DOHH2 (cell line): ENCODE measurements around the gene HAT1.

ENCODE experiments used
- EZH2phosphoT487 ChIP-seq: fragments of 200-600 bp; sonication (generic); IDR thresholded peaks from 2 replicates; pipeline ENCODE4 v1.6.1; 2017; ENCODE audit warnings: borderline replicate concordance, mild to moderate bottlenecking, antibody characterized with exemption, low read length, moderate library complexity, mixed read lengths
- TF ChIP-seq, protein P1 (sequence below): fragments of 200-600 bp; sonication (generic); IDR thresholded peaks from one replicate; pipeline ENCODE4 v1.5.1; 2014; ENCODE audit warnings: antibody characterized with exemption, mild to moderate bottlenecking, low read depth, low read length; ENCODE audit not compliant: poor library complexity, severe bottlenecking

DNA sequence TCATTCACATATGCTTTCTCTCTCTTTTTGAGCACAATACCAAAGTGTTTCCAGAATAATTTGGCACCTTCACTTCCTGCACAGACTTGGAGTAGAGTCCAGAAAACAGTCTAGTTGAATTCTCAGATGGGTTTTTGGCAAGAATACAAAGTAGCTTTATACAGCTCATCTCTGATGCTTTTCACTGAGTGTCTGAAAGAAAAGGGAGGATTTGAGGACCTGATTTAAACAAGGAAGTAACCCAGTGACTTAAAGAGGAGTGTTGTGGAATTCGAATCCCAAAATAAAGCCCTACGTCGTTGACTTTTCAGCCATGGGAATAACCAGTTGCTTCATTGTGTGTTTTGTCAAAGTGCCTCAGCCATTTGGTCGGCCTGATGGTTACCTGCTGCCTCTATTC is 109.3 kb downstream of the HAT1 start:
- TF ChIP-seq, protein P1, sequence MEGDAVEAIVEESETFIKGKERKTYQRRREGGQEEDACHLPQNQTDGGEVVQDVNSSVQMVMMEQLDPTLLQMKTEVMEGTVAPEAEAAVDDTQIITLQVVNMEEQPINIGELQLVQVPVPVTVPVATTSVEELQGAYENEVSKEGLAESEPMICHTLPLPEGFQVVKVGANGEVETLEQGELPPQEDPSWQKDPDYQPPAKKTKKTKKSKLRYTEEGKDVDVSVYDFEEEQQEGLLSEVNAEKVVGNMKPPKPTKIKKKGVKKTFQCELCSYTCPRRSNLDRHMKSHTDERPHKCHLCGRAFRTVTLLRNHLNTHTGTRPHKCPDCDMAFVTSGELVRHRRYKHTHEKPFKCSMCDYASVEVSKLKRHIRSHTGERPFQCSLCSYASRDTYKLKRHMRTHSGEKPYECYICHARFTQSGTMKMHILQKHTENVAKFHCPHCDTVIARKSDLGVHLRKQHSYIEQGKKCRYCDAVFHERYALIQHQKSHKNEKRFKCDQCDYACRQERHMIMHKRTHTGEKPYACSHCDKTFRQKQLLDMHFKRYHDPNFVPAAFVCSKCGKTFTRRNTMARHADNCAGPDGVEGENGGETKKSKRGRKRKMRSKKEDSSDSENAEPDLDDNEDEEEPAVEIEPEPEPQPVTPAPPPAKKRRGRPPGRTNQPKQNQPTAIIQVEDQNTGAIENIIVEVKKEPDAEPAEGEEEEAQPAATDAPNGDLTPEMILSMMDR, result no peak
- TF ChIP-seq EZH2phosphoT487, result no peak
